Activated T-helper 1 cell treated with Interleukin-2 at 50 U/mL for 16 hours (primary cell): ENCODE data around the gene SORD.
"Not testable (repeated sequence)": the region's sequence is repeated elsewhere in the genome, so short reads cannot be mapped to it uniquely, and the experiment has no call there.

Experiments used
- DNase-seq: peaks from one replicate; pipeline ENCODE4 v3.0.0-alpha.2; 2020; ENCODE audit warnings: low read depth

Gene SORD

DNA sequence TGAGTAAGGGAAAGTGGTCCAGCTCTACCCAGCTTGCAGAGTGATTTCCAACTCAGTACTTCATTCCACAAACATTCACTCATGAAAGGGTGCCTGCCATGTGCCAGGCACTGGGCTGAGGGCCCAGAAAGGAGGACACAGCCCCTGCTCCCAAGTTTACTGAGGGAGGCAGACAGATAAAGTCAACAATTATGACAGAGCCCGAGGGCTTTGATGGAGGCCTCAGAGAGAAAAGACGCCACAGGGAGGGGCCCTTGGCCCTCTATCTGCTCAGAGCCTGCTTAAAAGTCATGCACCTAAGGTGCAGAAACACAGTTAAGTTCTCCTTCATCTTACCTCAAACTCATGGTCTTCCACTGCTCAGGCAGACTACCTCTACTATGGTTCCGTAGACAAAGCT, 1.7 kb downstream of the SORD start:
- DNase-seq: not testable (repeated sequence)

- DNase-seq: not testable (repeated sequence)
Measured at GRCh38 chr15:45025627-45026026, 2.6 kb downstream of the SORD start.

DNA sequence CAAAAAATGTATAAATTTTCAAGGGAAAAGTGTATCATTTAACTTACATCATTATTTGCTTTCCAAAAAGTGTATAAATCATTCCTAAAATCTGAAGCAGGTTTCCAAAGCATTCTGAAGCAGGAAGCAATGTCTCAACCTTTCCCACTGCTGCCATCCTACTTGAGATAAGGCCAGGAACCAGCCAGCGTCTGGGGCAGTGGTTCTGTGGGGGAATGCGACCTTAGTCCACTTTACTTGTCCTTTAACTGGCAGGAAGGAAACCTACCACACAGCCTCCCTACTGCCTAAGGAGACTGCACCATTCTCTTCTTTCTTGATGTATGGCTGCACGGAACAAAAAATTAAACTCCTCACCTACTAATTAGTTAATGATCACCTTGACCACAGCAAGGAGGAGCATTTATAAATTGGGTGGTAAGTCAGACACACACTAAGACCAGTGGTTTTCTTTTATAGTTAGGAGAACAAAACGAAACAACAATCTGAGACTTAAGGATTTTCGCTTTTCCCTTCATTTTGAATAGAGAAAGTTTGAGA, 3.7 kb downstream of the SORD start:
- DNase-seq: no peak

DNA sequence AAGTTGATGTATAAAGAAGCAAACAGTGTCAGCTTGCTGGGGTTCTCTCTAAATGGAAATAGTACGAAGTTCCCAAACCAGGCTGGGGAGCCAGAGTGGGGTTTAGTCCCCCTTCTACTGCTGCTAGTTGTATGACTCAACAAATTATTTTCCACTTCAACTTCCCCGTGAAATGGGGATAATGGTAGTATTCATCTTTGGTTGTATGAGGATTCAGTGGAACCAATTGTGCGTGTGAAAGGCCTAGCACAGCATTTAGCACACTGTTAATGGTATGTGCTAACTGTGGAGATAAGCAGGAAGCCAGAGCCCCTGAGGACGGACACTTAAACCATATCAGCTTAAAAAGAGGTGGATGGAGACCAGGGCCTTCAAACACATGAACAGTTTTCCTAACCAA, 4.2 kb downstream of the SORD start:
- no peak for DNase-seq

GRCh38 chr15:45030743-45031142, 7.7 kb downstream of the SORD start:
- no peak for DNase-seq

DNA sequence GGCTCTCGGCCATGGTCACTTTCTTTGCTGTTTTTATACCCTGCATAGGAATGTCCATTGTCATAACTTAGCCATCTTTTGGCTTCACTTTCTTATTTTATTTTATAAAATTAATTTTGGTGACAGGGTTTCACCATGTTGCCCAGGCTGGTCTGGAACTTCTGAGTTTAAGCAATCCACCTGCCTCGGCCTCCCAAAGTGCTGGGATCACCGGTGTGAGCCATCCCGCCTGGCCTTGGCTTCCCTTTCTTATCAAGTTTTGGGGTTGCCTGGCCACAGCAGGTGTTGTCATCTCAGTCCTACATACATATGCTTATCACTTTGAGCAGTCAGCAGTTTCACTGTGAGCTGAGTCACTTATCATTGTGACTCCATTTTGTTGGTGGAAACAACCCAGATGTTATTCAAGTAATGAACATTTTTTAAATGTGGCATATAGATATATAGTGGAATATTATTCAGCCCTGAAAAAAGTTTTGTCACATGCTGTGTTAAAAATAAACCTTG, 8.6 kb downstream of the SORD start:
- not testable (repeated sequence) for DNase-seq

DNA sequence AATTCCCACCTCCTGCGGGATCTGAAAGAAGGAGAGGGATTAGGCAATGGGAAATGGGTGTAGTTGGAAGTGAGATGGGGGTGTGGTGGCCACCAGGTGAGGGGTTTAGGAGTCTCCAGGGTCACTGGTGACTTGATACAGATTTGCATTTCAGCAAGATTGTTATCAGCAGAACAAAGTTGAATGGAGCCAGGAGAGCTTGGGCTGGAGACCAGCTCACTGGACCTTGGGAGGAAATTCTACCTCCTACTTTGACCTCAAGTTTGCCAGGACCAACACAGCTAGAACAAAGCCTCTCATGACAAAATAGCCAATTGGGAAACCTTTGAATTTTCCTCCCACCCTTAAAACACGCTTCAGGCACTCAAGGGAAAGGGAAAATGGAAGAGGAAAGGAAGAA, 9.5 kb downstream of the SORD start:
- not testable (repeated sequence) for DNase-seq

- DNase-seq: not testable (repeated sequence)
Measured at GRCh38 chr15:45034087-45034486, 11.1 kb downstream of the SORD start.

DNA sequence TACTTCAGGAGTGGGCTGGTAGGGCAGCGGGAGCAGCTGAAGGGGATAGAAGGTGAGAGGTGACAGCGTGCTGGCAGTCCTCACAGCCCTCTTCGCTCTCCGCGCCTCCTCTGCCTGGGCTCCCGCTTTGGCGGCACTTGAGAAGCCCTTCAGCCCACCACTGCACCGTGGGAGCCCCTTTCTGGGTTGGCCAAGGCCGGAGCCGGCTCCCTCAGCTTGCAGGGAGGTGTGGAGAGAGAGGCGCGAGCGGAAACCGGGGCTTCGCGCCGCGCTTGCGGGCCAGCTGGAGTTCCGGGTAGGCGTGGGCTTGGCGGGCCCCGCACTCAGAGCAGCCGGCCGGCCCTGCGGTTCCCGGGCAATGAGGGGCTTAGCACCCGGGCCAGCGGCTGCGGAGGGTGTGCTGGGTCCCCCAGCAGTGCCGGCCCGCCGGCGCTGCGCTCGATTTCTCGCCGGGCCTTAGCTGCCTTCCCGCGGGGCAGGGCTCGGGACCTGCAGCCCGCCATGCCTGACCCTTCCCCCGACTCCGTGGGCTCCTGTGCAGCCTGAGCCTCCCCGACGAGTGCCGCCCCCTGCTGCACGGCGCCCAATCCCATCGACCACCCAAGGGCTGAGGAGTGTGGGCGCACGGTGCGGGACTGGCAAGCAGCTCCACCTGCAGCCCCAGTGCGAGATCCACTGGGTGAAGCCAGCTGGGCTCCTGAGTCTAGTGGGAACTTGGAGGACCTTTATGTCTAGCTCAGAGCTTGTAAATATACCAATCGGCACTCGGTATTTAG, 11.8 kb downstream of the SORD start:
- DNase-seq: not testable (repeated sequence)

DNA sequence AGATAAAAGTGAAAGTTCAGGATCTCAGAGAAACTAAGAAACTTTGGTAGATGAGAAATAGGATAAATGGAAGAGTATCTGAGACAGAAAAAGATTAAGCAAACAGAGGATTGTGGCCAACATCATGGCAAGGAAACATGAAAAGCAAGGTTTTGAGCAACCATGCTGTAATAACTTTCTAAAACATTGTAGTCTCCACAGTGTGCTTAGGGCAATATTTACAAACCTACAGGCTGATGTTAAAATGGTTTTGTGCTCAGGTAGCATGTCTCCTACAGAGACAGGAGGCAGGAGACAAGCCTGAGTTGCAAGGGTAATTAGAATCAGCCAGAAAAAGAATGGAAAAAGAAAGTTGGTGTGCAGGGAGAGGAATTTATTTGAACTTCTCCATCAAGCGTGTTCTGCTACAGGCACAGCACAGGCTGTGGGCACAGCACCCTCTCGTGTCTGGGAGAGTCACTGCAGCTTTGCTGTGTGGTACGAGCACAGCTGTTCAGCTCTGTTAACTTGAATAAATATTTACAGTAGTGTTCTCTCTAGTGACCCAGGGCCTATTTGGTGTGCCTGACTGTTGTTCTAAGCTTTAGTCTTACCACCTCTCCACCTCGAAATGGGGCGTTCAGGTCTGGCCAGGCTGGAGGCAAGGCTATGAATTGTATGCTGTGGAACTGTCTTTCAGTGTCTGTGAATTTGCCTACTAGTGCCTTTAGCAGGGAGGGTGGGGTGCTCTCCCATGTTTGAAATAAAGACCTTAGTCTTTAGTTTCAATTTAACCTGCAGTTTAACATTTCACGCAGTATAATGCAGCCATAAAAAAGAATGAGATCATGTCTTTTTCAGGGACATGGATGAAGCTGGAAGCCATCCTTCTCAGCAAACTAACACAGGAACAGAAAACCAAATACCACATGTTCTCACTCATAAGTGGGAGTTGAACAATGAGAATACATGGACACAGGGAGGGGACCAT, 14.1 kb downstream of the SORD start:
- DNase-seq: peak; percentile 51

DNA sequence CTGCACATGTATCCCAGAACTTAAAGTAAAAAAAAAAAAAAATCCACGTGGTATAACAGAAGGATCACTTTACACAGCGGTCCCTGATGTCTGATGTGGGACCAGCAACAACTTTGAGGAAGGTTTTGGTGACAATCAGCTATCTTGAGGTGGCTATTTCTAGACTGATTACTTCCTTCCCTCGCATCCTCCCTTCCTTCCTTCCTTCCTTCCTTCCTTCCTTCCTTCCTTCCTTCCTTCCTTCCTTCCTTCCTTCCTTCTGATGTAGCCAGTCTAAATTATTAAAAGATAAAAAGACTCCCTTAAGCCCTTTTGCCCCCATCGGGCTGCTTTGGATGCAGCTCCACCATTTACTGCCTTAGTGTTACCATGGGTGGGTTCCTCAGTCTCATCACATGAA, 14.9 kb downstream of the SORD start:
- no peak for DNase-seq

DNA sequence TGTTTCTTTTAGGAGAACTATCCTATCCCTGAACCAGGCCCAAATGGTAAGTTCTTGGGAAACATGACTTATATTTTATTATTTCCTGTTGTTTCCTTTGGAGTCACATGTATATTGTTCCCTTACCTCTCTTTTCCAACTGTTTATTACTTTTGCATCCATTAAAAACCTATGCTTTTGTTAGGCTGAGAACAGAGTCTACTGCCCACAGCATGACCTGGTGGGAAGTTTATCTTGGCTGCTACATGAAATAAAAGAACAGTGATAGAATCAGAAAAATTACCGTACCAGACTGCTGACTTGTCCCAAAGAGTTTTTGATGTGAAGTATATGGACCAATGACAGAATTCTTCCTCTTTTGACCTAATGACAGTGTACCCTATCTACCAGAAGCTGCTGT, 17.4 kb downstream of the SORD start:
- DNase-seq: not testable (repeated sequence)

GRCh38 chr15:45041538-45041937, 18.5 kb downstream of the SORD start:
- not testable (repeated sequence) for DNase-seq

- not testable (repeated sequence) for DNase-seq
Measured at GRCh38 chr15:45042859-45043258, 19.9 kb downstream of the SORD start.

GRCh38 chr15:45044270-45044669, 21.3 kb downstream of the SORD start:
- not testable (repeated sequence) for DNase-seq

DNA sequence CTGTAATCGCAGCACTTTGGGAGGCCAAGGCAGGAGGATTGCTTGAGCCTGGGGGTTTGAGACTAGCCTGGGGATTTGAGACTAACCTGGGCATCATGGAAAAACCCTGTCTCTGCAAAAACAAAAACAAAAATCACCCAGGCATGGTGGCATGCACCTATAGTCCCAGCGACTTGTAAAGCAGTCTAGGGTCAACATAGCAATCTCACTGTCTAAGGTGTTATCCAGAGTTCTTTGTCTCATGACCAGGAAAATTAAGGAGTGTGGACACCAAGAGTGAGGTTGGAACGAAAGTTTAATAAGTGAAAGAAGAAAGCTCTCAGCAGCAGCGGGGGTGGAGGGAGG, 25.4 kb downstream of the SORD start:
- not testable (repeated sequence) for DNase-seq

GRCh38 chr15:45048794-45049631, 26.0 kb downstream of the SORD start:
- DNase-seq: no peak

GRCh38 chr15:45050587-45050986, 27.6 kb downstream of the SORD start:
- DNase-seq: no peak

DNA sequence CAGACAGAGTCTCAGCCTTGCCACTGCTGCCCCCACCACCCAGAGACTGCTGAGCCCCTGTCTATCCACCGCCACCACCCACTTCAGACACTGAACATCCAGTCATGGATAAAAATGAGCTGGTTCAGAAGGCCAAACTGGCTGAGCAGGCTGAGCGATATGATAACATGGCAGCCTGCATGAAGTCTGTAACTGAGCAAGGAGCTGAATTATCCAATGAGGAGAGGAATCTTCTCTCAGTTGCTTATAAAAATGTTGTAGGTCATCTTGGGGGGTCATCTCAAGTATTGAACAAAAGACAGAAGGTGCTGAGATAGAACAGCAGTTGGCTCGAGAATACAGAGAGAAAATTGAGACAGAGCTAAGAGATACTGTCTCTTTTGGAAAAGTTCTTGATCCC, 29.7 kb downstream of the SORD start:
- not testable (repeated sequence) for DNase-seq

- DNase-seq: not testable (repeated sequence)
Measured at GRCh38 chr15:45058690-45059675, 36.0 kb downstream of the SORD start.
